Measurements from ENCODE around the gene SMOC1.

DNA sequence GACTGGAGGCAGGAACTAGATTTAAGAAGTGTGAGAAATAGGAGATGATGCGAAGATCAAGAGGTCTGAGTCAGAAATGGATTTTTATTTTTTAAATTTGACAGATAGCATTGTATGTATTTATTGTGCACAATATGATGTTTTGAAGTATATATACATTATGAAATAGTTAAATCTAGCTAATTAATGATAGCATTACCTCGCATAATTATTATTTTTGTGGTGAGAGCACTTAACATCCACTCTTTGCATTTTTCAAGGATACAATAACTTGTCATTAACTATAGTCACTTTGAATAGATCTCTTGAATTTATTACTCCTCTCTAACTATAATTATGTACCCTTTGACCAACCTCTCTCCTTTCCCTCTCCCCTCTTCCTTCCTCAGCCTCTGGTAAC lies 3.7 kb downstream of the SMOC1 start:
- TF ChIP-seq EZH2 (IDR thresholded peaks at IDR 0.05; ENCODE audit: low read depth) (no peak), CTCF (conservative IDR thresholded peaks at IDR 0.05) (no peak)
